Stimulated activated memory B cell treated with anti-CD40 and anti-IgM and Interleukin-4, amounts not matched to agents 10 μg/mL and 1 μg/mL and 100 μg/mL, for 72 hours (primary cell): Measurements from ENCODE around the gene G6PD.
A peak's percentile ranks its signal among the peaks of the same experiment; 100 is the strongest.
"Not testable (repeated sequence)": the region's sequence is repeated elsewhere in the genome, so short reads cannot be mapped to it uniquely, and the experiment has no call there.

Source experiments
- ATAC-seq: fragments of 150-1000 bp; cut with Tn5 transposase; 2 replicates; pipeline ENCODE4 v1.10.0; 2021
- H3K27ac Mint-ChIP-seq: one replicate; pipeline ENCODE4 v1.8.0; 2022; ENCODE audit warnings: mild to moderate bottlenecking, mixed read lengths
- H3K27me3 Mint-ChIP-seq: one replicate; pipeline ENCODE4 v1.8.0; 2022; ENCODE audit warnings: mixed read lengths
- H3K36me3 Mint-ChIP-seq: one replicate; pipeline ENCODE4 v1.8.0; 2022; ENCODE audit warnings: mixed read lengths
- H3K4me1 Mint-ChIP-seq: one replicate; pipeline ENCODE4 v1.8.0; 2022; ENCODE audit warnings: mixed read lengths
- H3K4me3 Mint-ChIP-seq: one replicate; pipeline ENCODE4 v1.8.0; 2022; ENCODE audit warnings: mild to moderate bottlenecking, moderate library complexity, mixed read lengths
- H3K9me3 Mint-ChIP-seq: one replicate; pipeline ENCODE4 v1.8.0; 2022; ENCODE audit warnings: mixed read lengths

The G6PD gene

DNA sequence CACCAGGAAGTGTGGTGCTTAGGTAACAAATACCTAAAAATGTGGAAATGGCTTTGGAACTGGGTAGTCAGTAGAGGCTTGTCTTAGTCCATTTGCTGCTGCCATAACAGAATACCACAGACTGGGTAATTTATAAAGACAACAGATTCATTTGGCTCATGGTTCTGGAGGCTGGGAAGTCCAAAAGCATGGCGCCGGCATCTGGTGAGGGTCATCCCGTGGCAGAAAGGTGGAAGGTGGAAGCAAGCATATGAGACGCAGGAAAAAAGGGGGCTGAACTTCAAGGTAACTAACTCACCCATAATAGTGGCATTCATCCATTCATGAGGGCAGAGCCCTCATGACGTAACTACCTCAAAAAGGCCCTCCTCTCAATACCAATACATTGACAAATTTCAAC, 37.2 kb downstream of the G6PD start:
- H3K36me3 Mint-ChIP-seq, result peaks cover 51% of the 10 kb centered on the region

DNA sequence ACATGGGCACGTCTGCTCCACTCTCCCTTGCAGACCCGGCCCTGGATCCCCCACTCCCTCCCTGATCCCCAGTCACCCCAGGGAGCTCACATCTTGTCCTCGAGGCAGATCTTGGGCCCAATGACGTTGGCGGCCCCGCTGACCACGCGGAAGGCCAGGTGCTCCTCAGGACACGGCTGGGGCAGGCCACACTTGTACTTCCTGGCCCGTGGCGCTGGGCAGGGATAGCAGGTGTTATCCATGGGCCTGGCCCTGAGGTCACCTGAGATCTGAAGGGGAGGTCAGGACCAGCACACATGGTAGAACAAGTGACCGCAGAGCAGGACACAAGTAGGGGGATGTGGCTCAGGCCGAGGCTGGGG, 38.3 kb downstream of the G6PD start:
- no peak overlapping the region for H3K4me3 Mint-ChIP-seq
- peaks cover 44% of the 10 kb centered on the region for H3K36me3 Mint-ChIP-seq
- H3K27me3 Mint-ChIP-seq, result no peaks in the 10 kb centered on the region
- H3K27ac Mint-ChIP-seq, result peak overlapping the region; percentile 6
- H3K9me3 Mint-ChIP-seq, result no peaks in the 10 kb centered on the region
- peaks cover 8% of the 10 kb centered on the region for H3K4me1 Mint-ChIP-seq
- no peak for ATAC-seq

More for the DNA sequence above, 37.2 kb downstream of the G6PD start:
- Mint-ChIP-seq H3K4me1 (peaks cover 16% of the 10 kb centered on the region), H3K9me3 (no peaks in the 10 kb centered on the region), H3K4me3 (no peak overlapping the region), H3K27ac (no peak overlapping the region), H3K27me3 (no peaks in the 10 kb centered on the region)
- ATAC-seq, result no peak

DNA sequence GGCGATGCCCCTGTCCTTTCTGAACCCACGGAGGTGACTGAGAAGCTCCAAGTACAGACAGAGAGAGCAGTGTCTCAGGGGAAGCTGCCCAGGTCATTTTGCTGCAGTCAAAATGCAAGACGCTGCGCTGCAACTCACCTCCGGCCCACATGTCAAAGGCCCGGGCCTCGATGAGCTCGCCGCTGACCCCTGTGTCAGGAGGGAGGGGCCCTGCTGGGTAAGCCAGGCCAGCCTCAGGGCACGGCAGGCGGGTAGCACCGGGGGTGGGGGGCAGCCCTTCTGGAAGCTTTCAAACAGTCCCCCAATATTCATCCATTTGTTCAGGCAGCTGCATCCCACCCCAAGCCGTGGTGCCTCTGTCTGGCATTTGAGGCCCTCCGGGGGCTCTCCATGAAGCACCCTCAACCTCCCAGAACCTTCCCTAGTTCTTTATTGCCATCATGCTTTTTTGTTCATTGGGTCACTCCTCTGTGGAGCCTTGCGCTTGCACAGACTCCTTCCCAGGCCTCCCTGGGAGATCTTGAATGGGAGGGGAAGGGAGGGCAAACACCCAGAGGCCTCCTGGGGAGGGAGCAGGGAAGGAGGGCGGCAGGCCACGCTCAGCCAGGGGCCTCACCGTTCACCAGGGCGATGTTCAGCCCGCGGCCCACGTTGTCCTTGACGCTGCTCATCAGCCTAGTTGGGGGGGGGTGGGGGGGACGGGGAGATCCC, 38.8 kb downstream of the G6PD start:
- Mint-ChIP-seq H3K9me3 (no peaks in the 10 kb centered on the region), H3K4me3 (no peak overlapping the region), H3K27me3 (no peaks in the 10 kb centered on the region), H3K27ac (no peak overlapping the region), H3K36me3 (peaks cover 44% of the 10 kb centered on the region), H3K4me1 (peaks cover 7% of the 10 kb centered on the region)
- no peak for ATAC-seq

DNA sequence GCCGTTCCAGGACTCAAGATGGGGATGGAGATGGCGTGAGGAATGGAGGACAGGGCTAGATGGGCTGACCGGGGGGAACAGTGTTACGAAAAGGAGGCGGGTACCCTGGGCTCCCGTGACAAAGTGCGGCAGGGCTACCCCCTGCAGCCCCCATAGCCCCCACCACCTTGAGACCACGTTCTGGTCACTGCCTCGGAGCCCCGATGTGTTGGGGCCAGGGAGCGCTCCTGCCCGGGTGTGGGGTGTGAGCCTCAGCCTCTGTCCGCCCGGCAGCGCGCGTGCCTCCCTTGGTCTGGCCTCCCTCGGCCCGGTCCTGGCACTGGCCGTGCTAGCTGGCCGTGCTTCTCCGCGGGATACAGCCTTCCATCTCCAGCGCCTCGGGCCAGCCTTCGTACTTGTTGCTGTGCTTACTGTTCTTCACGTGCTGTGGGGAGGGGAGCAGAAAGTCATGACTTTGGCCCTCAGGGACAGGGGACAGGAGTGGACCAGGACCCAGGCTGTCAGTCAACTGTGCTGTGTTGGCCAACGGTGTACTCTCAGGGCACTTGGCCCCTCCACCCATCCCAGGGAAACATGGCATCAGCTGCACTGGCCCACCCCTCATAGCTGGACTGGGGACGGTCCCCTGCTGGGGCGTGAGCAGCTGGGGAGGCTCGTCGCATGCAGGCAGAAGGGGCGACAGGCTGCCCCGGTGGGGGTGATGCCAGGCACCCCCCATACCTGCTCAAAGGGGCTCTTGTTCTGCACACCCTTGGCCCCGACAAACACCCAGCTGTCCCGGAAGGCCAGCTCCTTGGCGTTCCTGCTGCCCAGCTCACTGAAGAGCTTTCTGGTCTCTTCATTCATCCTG, 39.9 kb downstream of the G6PD start:
- H3K4me3 Mint-ChIP-seq, result no peak overlapping the region
- H3K4me1 Mint-ChIP-seq, result peaks cover 7% of the 10 kb centered on the region
- H3K27me3 Mint-ChIP-seq, result no peaks in the 10 kb centered on the region
- H3K36me3 Mint-ChIP-seq, result peaks cover 44% of the 10 kb centered on the region
- H3K27ac Mint-ChIP-seq, result no peak overlapping the region
- no peaks in the 10 kb centered on the region for H3K9me3 Mint-ChIP-seq
- no peak for ATAC-seq

DNA sequence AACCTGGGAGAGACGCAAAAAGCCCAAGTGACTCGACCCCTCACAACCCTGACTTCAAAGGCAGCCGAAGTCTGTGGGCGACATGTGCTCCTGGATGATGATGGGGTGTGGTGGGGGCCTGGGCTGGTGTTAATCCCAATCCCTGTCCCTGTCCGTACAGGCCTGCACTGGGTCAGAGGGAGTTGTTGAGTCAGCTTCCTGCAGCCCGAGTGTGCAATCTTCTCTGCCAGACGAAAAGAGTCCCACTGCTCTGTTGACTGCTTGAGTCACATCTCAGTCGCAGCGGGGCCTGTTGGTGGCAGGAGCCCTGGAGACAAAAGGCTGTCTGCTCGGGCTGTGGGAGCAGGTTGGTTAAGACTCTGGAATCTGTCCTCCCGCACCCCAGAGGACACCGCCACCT, 40.9 kb downstream of the G6PD start:
- no peak for ATAC-seq
- Mint-ChIP-seq H3K4me3 (no peak overlapping the region), H3K27ac (no peak overlapping the region)

DNA sequence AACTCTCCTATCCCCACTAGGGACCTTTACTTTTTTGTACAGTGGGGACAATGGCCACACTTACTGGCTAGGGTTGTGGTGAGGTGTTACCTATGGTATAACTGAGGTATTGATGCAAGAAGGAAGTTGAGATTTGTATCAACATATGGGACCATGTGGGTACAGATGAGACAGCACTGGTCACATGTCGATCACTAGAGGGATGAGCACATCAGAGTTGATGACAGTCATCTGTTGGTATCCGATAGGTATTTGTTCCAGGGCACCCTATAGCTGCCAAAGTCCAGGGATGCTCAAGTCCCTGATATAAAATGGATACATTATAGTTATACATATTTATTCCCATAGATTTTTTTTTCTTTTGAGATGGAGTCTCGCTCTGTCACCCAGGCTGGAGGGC, 43.7 kb downstream of the G6PD start:
- no peak overlapping the region for H3K27ac Mint-ChIP-seq
- H3K4me1 Mint-ChIP-seq, result no peaks in the 10 kb centered on the region
- no peaks in the 10 kb centered on the region for H3K9me3 Mint-ChIP-seq
- no peaks in the 10 kb centered on the region for H3K27me3 Mint-ChIP-seq
- peaks cover 20% of the 10 kb centered on the region for H3K36me3 Mint-ChIP-seq
- ATAC-seq, result no peak
- H3K4me3 Mint-ChIP-seq, result no peak overlapping the region

More for the DNA sequence above, 40.9 kb downstream of the G6PD start:
- H3K9me3 Mint-ChIP-seq, result no peaks in the 10 kb centered on the region
- H3K27me3 Mint-ChIP-seq, result no peaks in the 10 kb centered on the region
- H3K4me1 Mint-ChIP-seq, result peaks cover 7% of the 10 kb centered on the region
- peaks cover 40% of the 10 kb centered on the region for H3K36me3 Mint-ChIP-seq

DNA sequence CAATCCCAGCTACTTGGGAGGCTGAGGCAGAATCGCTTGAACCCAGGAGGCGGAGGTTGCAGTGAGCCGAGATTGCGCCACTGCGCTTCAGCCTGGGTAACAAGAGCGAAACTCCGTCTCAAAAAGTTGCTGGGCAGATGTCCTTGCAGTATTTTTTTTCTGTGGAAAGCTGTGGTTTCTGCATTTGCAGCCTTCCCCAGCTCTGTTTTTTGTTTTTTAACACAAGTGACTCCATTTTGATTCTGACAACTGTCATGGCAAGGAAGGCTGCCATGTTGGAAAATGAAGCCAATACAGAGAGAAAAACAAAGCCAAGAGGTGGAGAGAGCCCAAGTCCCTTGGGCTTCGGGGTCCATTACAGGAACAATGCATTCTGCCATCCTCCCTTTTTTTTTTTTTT, 44.5 kb downstream of the G6PD start:
- no peak overlapping the region for H3K4me3 Mint-ChIP-seq
- H3K4me1 Mint-ChIP-seq, result no peaks in the 10 kb centered on the region
- no peak overlapping the region for H3K27ac Mint-ChIP-seq
- no peaks in the 10 kb centered on the region for H3K9me3 Mint-ChIP-seq
- H3K27me3 Mint-ChIP-seq, result no peaks in the 10 kb centered on the region
- peaks cover 20% of the 10 kb centered on the region for H3K36me3 Mint-ChIP-seq
- ATAC-seq, result no peak

DNA sequence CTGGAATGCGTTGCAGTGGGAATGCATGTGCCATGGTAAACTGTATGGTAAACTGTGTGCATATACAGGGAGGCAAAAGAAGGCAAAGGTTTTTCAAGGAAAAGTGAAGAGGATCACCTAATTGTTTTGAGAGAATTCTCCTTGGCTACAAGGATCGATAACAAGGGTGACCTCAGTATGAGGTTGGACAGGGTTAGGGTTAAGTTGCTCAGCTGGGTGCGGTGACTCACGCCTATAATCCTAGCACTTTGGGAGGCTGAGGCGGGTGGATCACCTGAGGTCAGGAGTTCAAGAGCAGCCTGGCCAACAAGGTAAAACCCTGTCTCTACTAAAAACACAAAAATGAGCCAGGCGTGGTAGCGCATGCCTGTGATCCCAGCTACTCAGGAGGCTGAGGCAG, 45.2 kb downstream of the G6PD start:
- H3K9me3 Mint-ChIP-seq, ATAC-seq, H3K4me1 Mint-ChIP-seq, H3K27ac Mint-ChIP-seq, H3K4me3 Mint-ChIP-seq, H3K27me3 Mint-ChIP-seq: not testable (repeated sequence)
- H3K36me3 Mint-ChIP-seq, result peaks cover 15% of the 10 kb centered on the region

DNA sequence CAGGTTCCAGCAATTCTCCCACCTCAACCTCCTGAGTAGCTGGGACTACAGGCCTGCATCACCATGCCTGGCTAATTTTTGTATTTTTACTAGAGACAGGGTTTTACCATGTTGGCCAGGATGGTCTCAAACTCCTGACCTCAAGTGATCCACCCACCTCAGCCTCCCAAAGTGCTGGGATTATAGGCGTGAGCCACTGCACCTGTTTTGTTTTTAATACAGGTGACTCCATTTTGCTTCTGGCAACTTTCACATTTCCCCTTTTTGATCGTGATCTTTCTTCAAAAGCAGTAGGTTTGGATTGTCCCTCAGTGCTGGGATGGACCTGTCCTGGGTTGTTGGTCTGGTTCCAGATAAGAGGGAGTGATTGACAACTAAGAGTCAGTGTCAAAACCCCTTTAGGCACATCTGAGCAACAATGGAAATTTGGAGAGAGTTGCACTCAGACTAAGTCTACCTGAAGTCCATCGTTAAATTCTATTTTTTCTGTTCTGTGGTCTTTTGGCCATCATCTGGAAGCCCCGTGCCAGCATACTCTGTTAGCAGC, 50.0 kb downstream of the G6PD start:
- not testable (repeated sequence) for H3K9me3 Mint-ChIP-seq, H3K4me3 Mint-ChIP-seq, H3K36me3 Mint-ChIP-seq, H3K27me3 Mint-ChIP-seq, H3K4me1 Mint-ChIP-seq
- peak overlapping the region; percentile 87 for H3K27ac Mint-ChIP-seq
- peak; percentile 20 for ATAC-seq

DNA sequence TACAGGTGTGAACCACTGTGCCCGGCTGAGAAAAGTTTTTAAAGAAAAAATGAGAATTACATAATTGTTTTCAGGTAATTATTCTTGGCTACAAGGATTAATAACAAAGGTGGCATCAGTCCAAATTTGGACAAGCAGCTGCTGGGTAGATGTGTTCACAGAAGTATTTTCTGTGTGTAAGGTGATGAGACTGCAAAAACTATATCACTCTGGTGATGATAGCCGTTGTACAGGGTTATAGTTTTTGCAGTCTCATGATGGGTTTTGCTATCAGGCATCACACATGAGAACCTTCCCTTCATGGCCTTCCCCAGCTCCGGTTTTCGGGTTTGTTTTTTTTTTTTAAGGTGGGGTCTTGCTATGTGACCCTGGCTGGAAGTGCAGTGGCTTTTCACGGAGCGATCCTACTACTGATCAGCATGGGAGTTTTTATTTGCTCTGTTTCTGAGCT, 51.1 kb downstream of the G6PD start:
- Mint-ChIP-seq H3K9me3 (no peaks in the 10 kb centered on the region), H3K4me1 (peaks cover 11% of the 10 kb centered on the region), H3K4me3 (no peak overlapping the region), H3K36me3 (no peaks in the 10 kb centered on the region), H3K27ac (no peak overlapping the region), H3K27me3 (no peaks in the 10 kb centered on the region)
- no peak for ATAC-seq

DNA sequence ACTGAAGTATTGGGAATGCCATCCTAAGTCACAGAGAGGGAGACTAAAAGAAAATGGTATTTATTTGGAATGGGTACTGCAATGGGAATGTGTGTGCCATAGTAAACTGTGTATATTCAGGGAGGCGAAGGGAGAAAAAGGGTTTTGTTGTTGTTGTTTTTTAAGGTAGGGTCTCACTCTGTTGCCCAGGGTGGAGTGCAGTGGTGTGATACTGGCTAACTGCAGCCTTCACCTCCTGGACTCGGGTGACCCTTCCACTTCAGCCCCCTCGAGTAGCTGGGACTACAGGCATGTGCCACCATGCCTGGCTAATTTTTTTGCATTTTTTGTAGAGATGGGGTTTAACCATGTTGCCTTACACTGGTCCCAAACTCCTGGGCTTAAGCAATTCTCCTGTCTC, 51.9 kb downstream of the G6PD start:
- Mint-ChIP-seq H3K27me3 (no peaks in the 10 kb centered on the region), H3K27ac (no peak overlapping the region), H3K4me1 (peaks cover 14% of the 10 kb centered on the region), H3K9me3 (no peaks in the 10 kb centered on the region), H3K36me3 (no peaks in the 10 kb centered on the region), H3K4me3 (no peak overlapping the region)
- no peak for ATAC-seq

DNA sequence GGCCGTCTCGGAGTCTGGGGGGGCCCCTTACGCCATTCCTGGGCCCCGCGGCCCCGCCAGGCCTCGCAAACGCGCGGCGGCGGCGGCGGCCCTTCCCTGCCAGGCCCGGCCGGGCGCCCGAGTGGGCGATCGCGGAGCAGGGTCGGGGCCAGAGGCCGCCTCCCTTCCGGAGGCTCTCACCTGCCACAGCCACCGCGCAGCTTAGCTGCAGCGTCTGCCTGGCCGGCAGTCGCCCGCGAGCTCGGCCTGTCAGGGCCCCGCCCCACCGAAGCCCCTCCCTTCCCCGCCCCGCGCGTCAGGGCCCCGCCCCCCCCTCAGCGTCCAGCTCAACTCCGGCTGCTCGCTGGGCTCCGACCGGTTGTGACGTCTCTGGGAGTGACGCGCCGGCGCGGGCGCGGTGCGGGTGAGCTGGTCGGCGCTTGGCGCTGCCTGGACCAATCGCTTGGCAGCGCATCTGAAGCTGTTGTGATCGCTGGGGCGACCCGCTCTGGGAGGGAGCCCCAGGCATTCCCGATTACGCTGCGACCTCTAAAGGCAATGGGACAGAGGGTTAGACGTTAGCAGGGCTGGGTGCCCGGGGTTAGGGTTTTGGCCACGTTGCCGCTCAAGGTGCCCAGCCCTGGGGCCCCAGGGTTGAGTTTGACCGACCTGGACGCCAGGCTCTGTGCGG, 56.1 kb downstream of the G6PD start, which contains the start of gene SLC10A3:
TSS of gene SLC10A3 (minus strand) at position 216 of the 670 bp plus-strand sequence. CDS start 1,689 bp downstream, outside the sequence.
- Mint-ChIP-seq H3K27ac (peak within 1 kb of the TSS; percentile 95), H3K27me3 (no peaks in the 10 kb centered on the region), H3K4me3 (peak within 1 kb of the TSS; percentile 94), H3K36me3 (peaks cover 14% of the 10 kb centered on the region), H3K4me1 (peaks cover 35% of the 10 kb centered on the region), H3K9me3 (no peaks in the 10 kb centered on the region)
- ATAC-seq, result peak; percentile 93

DNA sequence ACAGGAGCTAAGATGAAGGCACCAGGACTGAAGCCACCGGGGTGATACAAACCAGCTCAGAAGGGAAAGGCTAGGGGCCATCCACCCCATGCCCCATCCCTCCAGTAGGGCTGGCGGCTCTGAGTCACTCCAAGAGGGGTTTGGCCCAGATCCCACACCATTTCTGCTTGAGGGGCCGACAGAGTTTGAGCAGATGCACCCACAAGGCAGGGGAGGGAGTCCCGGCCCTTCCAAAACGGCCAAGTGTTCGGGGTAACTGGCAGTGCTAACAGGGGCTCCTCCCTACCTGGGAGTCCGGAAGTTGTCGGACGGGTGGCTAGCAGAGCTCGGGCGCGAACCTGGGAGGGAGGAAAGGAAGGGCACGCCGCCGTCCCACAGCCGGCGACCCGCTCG, 56.6 kb downstream of the G6PD start:
- Mint-ChIP-seq H3K9me3 (no peaks in the 10 kb centered on the region), H3K27me3 (no peaks in the 10 kb centered on the region), H3K36me3 (peaks cover 14% of the 10 kb centered on the region), H3K4me3 (peak overlapping the region; percentile 94), H3K4me1 (peaks cover 35% of the 10 kb centered on the region), H3K27ac (peak overlapping the region; percentile 95)
- ATAC-seq, result peak; percentile 25

DNA sequence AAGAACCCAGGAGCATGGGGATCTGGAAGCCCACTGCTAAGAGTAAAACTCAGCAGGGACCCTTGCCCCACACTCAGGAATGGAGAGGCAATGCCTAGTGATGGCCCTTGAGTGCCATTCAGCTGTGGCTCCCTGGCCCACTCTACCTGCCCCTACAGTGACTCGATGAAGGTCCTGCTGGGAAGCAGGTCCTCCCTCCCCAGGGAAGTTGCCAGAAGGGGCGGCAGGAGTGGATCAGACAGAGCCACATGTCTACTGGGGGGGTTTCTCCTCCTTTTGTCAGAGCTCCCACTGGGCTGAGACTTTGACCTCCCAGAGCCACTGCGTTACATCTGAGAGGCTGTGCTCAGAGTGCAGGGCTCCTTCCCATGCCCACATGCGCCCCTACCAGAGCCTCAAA, 57.5 kb downstream of the G6PD start:
- Mint-ChIP-seq H3K9me3 (no peaks in the 10 kb centered on the region), H3K36me3 (peaks cover 14% of the 10 kb centered on the region), H3K4me3 (peak overlapping the region; percentile 94), H3K4me1 (peaks cover 35% of the 10 kb centered on the region), H3K27ac (peak overlapping the region; percentile 95), H3K27me3 (no peaks in the 10 kb centered on the region)
- ATAC-seq, result no peak
